ENCODE data around the gene RBM38. TPM values are rescaled to one million over a fixed set of nuclear protein-coding genes. Genes with fewer than 3 reads are reported as not detected.

The RBM38 gene
- total RNA-seq, 6 experiments from 2014 or later = 3.7 to 5.7 (median 4.6) TPM

- H3K4me3 Mint-ChIP-seq = no peak overlapping the region
- peak overlapping the region; percentile 29; the same call in 1 of the 2 replicates for H3K27ac Mint-ChIP-seq
- H3K36me3 Mint-ChIP-seq (ENCODE audit: low read depth) = peaks cover 39% of the 10 kb centered on the region
- no peak for DNase-seq
- peaks cover 11% of the 10 kb centered on the region for H3K4me1 Mint-ChIP-seq (ENCODE audit: low read depth)
- H3K27me3 Mint-ChIP-seq (ENCODE audit: insufficient read depth) = no peaks in the 10 kb centered on the region; the same call in 1 of the 2 replicates
- no peak for TF ChIP-seq CTCF (IDR thresholded peaks at IDR 0.05)
- no peaks in the 10 kb centered on the region for H3K9me3 Mint-ChIP-seq
Measured at GRCh38 chr20:57364451-57364850, 26.7 kb upstream of the RBM38 start.

- no peaks in the 10 kb centered on the region; the same call in 1 of the 2 replicates for H3K27me3 Mint-ChIP-seq (ENCODE audit: insufficient read depth)
- no peak overlapping the region for H3K27ac Mint-ChIP-seq
- no peak overlapping the region for H3K4me3 Mint-ChIP-seq
- H3K9me3 Mint-ChIP-seq = no peaks in the 10 kb centered on the region
- TF ChIP-seq CTCF (IDR thresholded peaks at IDR 0.05) = no peak
- H3K36me3 Mint-ChIP-seq (ENCODE audit: low read depth) = peaks cover 52% of the 10 kb centered on the region
- DNase-seq = no peak
- peaks cover 1% of the 10 kb centered on the region for H3K4me1 Mint-ChIP-seq (ENCODE audit: low read depth)
Measured at GRCh38 chr20:57369596-57369995, 21.6 kb upstream of the RBM38 start.

- DNase-seq = no peak
- no peaks in the 10 kb centered on the region for H3K4me1 Mint-ChIP-seq (ENCODE audit: low read depth)
- peaks cover 50% of the 10 kb centered on the region for H3K36me3 Mint-ChIP-seq (ENCODE audit: low read depth)
- TF ChIP-seq CTCF (IDR thresholded peaks at IDR 0.05) = no peak
- H3K9me3 Mint-ChIP-seq = no peaks in the 10 kb centered on the region
- no peak overlapping the region for H3K4me3 Mint-ChIP-seq
- H3K27me3 Mint-ChIP-seq (ENCODE audit: insufficient read depth) = no peaks in the 10 kb centered on the region; the same call in 1 of the 2 replicates
- H3K27ac Mint-ChIP-seq = no peak overlapping the region
Measured at GRCh38 chr20:57370316-57370715, 20.9 kb upstream of the RBM38 start.

- Mint-ChIP-seq H3K4me3 (no peak overlapping the region), H3K27ac (no peak overlapping the region), H3K9me3 (no peaks in the 10 kb centered on the region), H3K27me3 (ENCODE audit: insufficient read depth) (no peaks in the 10 kb centered on the region; the same call in 1 of the 2 replicates), H3K4me1 (ENCODE audit: low read depth) (no peaks in the 10 kb centered on the region), H3K36me3 (ENCODE audit: low read depth) (peaks cover 48% of the 10 kb centered on the region)
- DNase-seq = no peak
- TF ChIP-seq CTCF (IDR thresholded peaks at IDR 0.05) = no peak
Measured at GRCh38 chr20:57371363-57371762, 19.8 kb upstream of the RBM38 start.

- Mint-ChIP-seq H3K4me1 (ENCODE audit: low read depth) (no peaks in the 10 kb centered on the region), H3K9me3 (no peaks in the 10 kb centered on the region)
Measured at GRCh38 chr20:57372157-57372556, 19.0 kb upstream of the RBM38 start.

More at GRCh38 chr20:57372157-57372556, 19.0 kb upstream of the RBM38 start:
- TF ChIP-seq CTCF (IDR thresholded peaks at IDR 0.05) = no peak
- H3K36me3 Mint-ChIP-seq (ENCODE audit: low read depth) = peaks cover 43% of the 10 kb centered on the region
- no peak overlapping the region for H3K27ac Mint-ChIP-seq
- H3K27me3 Mint-ChIP-seq (ENCODE audit: insufficient read depth) = peaks cover under 1% of the 10 kb centered on the region
- H3K4me3 Mint-ChIP-seq = no peak overlapping the region
- no peak for DNase-seq

Data from HFFc6 (cell line).